Fibroblast of lung (primary cell): ENCODE results near the gene DCTN2. TPM values are rescaled to one million over a fixed set of nuclear protein-coding genes. Genes with fewer than 3 reads are reported as not detected.

Experiments used
- DNase-seq, 2 donors: peaks; one replicate each; pipeline versions ENCODE4 v3.0.0 to v3.0.0-alpha.2; 2010; ENCODE audit warnings: low read depth in 2 of 2
- H2AFZ ChIP-seq: 2 replicates; pipeline ENCODE4 v1.5.1; 2012; ENCODE audit warnings: low read length, control low read depth, inconsistent platforms
- H3K27ac ChIP-seq: 2 replicates; pipeline ENCODE4 v1.5.1; 2011; ENCODE audit warnings: low read length, control low read depth; ENCODE audit not compliant: insufficient read depth
- H3K27me3 ChIP-seq: 2 replicates; pipeline ENCODE4 v1.5.1; 2011; ENCODE audit warnings: mild to moderate bottlenecking, low read length; ENCODE audit not compliant: control insufficient read depth, insufficient read depth
- H3K36me3 ChIP-seq: 2 replicates; pipeline ENCODE4 v1.5.1; 2011; ENCODE audit warnings: low read length; ENCODE audit not compliant: control insufficient read depth, insufficient read depth
- H3K4me1 ChIP-seq: 2 replicates; pipeline ENCODE4 v1.5.1; 2011; ENCODE audit warnings: low read length; ENCODE audit not compliant: control insufficient read depth, insufficient read depth; ENCODE audit errors: extremely low read depth
- H3K4me2 ChIP-seq: 2 replicates; pipeline ENCODE4 v1.5.1; 2011; ENCODE audit warnings: low read length, control low read depth; ENCODE audit not compliant: insufficient read depth; ENCODE audit errors: extremely low read depth
- H3K4me3 ChIP-seq, 4 experiments: fragments of 200-600 bp in 1 of 4; sonication (generic) in 1 of 4; replicated peaks in 1 of 4; 2 replicates each; pipeline ENCODE4 v1.5.1; 2011 to 2016; ENCODE audit warnings: low read length in 4 of 4, low read depth in 3 of 4, mild to moderate bottlenecking in 3 of 4, control low read depth in 2 of 4, inconsistent platforms in 1 of 4, mixed read lengths in 1 of 4; ENCODE audit not compliant: insufficient read depth in 1 of 4; ENCODE audit errors: control extremely low read depth in 1 of 4
- H3K79me2 ChIP-seq: 2 replicates; pipeline ENCODE4 v1.5.1; 2012; ENCODE audit warnings: mild to moderate bottlenecking, low read length, inconsistent platforms; ENCODE audit not compliant: control insufficient read depth, insufficient read depth
- H3K9ac ChIP-seq: 2 replicates; pipeline ENCODE4 v1.5.1; 2011; ENCODE audit warnings: mild to moderate bottlenecking, low read length, control low read depth; ENCODE audit not compliant: insufficient read depth
- H3K9me3 ChIP-seq: 2 replicates; pipeline ENCODE4 v1.5.1; 2012; ENCODE audit warnings: low read depth, low read length; ENCODE audit not compliant: control insufficient read depth, insufficient read depth
- H4K20me1 ChIP-seq: 2 replicates; pipeline ENCODE4 v1.5.1; 2011; ENCODE audit warnings: low read length; ENCODE audit not compliant: control insufficient read depth, insufficient read depth; ENCODE audit errors: extremely low read depth
- CTCF ChIP-seq, 2 donors: IDR thresholded peaks in 1 of 2; conservative IDR thresholded peaks in 1 of 2; 1 replicate in 1 of 2; 2 replicates in 1 of 2; pipeline ENCODE4 v1.5.1; 2011 to 2012; ENCODE audit warnings: low read length in 2 of 2, control low read depth in 1 of 2, inconsistent platforms in 1 of 2, low read depth in 1 of 2, mild to moderate bottlenecking in 1 of 2
- EZH2 ChIP-seq: IDR thresholded peaks from 2 replicates; pipeline ENCODE4 v1.5.1; 2012; ENCODE audit warnings: low read length, control low read depth, mild to moderate bottlenecking; ENCODE audit errors: missing control alignments
- polyA plus RNA-seq, 2 donors: library from polyadenylated mRNA; depleted of rRNA in 1 of 2; stranded (reverse) in 1 of 2; unstranded in 1 of 2; fragments of >200 nt; gene quantifications; 2 replicates each; pipeline ENCODE4 v1.2.1, GENCODE V29; 2011 to 2012; ENCODE audit warnings: missing spikeins in 1 of 2
- total RNA-seq: library from RNA; depleted of rRNA; stranded (reverse); fragments of >200 nt; gene quantifications from 2 replicates; pipeline ENCODE4 v1.2.1, GENCODE V29; 2014

DCTN2 gene
- total and polyA plus RNA-seq, 2 donors (not counting 1 experiment from before 2014, with no cell fraction given): 101 to 211 TPM

DNA sequence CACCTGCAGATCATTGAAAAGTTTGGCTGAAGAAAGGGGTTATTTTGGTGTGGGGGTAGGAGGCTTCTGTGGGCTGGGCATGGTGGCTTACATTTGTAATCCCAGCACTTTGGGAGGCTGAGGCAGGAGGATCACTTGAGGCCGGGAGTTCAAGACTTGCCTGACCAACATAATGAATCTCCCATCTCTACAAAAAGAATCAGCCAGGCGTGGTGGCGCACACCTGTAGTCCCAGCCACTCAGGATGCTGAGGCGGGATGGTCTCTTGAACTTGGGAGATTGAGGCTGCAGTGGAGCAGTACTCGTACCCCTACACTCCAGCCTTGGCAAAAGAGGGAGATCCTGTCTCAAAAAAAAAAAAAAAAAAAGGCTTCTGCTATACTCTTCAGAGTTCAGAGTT, 33.7 kb downstream of the DCTN2 start:
- no peak overlapping the region for H3K4me3 ChIP-seq
- TF ChIP-seq CTCF (conservative IDR thresholded peaks at IDR 0.05 in 1 of 2, IDR thresholded peaks at IDR 0.05 in 1 of 2; ENCODE audit: low read depth in 1 of 2, low read length in 2 of 2) (no peak), EZH2 (no peak)
- H3K4me1 ChIP-seq: peaks cover 11% of the 10 kb centered on the region
- H3K79me2 ChIP-seq: peaks cover 16% of the 10 kb centered on the region
- peaks cover under 1% of the 10 kb centered on the region for H4K20me1 ChIP-seq
- peaks cover 30% of the 10 kb centered on the region for H3K36me3 ChIP-seq
- no peak for DNase-seq
- H2AFZ ChIP-seq: no peak overlapping the region
- H3K9ac ChIP-seq: no peak overlapping the region
- no peaks in the 10 kb centered on the region for H3K27me3 ChIP-seq
- H3K4me2 ChIP-seq: no peak overlapping the region
- H3K27ac ChIP-seq: no peak overlapping the region
- H3K9me3 ChIP-seq: no peaks in the 10 kb centered on the region

DNA sequence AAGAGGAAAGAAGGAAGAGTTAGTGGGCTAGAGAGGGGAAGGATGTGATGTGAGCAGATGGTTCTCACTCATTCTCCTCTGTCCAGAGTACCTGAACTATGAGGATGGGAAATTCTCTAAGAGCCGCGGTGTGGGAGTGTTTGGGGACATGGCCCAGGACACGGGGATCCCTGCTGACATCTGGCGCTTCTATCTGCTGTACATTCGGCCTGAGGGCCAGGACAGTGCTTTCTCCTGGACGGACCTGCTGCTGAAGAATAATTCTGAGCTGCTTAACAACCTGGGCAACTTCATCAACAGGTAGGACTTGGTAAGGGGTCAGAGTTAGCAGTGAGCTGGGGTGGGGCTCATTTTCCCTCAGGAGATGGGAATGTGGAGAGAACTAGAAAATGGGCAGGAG, 34.3 kb downstream of the DCTN2 start:
- Histone ChIP-seq H3K9ac (no peak overlapping the region), H3K4me2 (no peak overlapping the region)
- TF ChIP-seq CTCF (conservative IDR thresholded peaks at IDR 0.05 in 1 of 2, IDR thresholded peaks at IDR 0.05 in 1 of 2; ENCODE audit: low read depth in 1 of 2, low read length in 2 of 2) (no peak), EZH2 (no peak)

GRCh38 chr12:57511588-57512325, 35.2 kb downstream of the DCTN2 start:
- Histone ChIP-seq H3K4me1 (peaks cover 3% of the 10 kb centered on the region), H3K9me3 (no peaks in the 10 kb centered on the region), H4K20me1 (no peaks in the 10 kb centered on the region), H3K4me2 (no peak overlapping the region), H2AFZ (no peak overlapping the region), H3K36me3 (peaks cover 22% of the 10 kb centered on the region), H3K9ac (no peak overlapping the region), H3K79me2 (peaks cover 2% of the 10 kb centered on the region), H3K4me3 (no peak overlapping the region), H3K27me3 (no peaks in the 10 kb centered on the region), H3K27ac (no peak overlapping the region)
- TF ChIP-seq CTCF (conservative IDR thresholded peaks at IDR 0.05 in 1 of 2, IDR thresholded peaks at IDR 0.05 in 1 of 2; ENCODE audit: low read depth in 1 of 2, low read length in 2 of 2) (no peak), EZH2 (no peak)
- DNase-seq: no peak

More for the DNA sequence above, 34.3 kb downstream of the DCTN2 start:
- H2AFZ ChIP-seq: no peak overlapping the region
- no peaks in the 10 kb centered on the region for H3K27me3 ChIP-seq
- peaks cover 8% of the 10 kb centered on the region for H3K4me1 ChIP-seq
- peaks cover 11% of the 10 kb centered on the region for H3K79me2 ChIP-seq
- H3K36me3 ChIP-seq: peaks cover 27% of the 10 kb centered on the region
- DNase-seq: no peak
- no peak overlapping the region for H3K27ac ChIP-seq
- no peak overlapping the region for H3K4me3 ChIP-seq
- no peaks in the 10 kb centered on the region for H3K9me3 ChIP-seq
- H4K20me1 ChIP-seq: no peaks in the 10 kb centered on the region
